Stimulated activated CD8-positive, alpha-beta memory T cell treated with anti-CD3 and anti-CD28 coated beads, Interleukin-12 subunit alpha, Interleukin-12 subunit beta, amount 100 ng/mL, for 24 hours (primary cell): ENCODE results near the gene NABP1.

Experiments
- DNase-seq: peaks from one replicate; pipeline ENCODE4 v3.0.0-alpha.2; 2020; ENCODE audit errors: extremely low read depth

The NABP1 gene

GRCh38 chr2:191680639-191681038, 2.7 kb downstream of the NABP1 start:
- no peak for DNase-seq

- no peak for DNase-seq
These were observed 4.2 kb downstream of the NABP1 start for GRCh38 chr2:191682126-191682525.

- no peak for DNase-seq
These were observed 8.1 kb downstream of the NABP1 start for GRCh38 chr2:191686066-191686465.

- DNase-seq = no peak
These were observed 8.8 kb downstream of the NABP1 start for GRCh38 chr2:191686729-191687128.

GRCh38 chr2:191687867-191688266, 9.9 kb downstream of the NABP1 start:
- no peak for DNase-seq

- DNase-seq = no peak
These were observed 11.2 kb downstream of the NABP1 start for GRCh38 chr2:191688934-191689695.

- no peak for DNase-seq
These were observed 12.4 kb downstream of the NABP1 start for GRCh38 chr2:191690327-191690726.

GRCh38 chr2:191691016-191691735, 13.2 kb downstream of the NABP1 start:
- no peak for DNase-seq

GRCh38 chr2:191691898-191692297, 14.0 kb downstream of the NABP1 start:
- DNase-seq = no peak

GRCh38 chr2:191692502-191693115, 14.7 kb downstream of the NABP1 start:
- DNase-seq = no peak

GRCh38 chr2:191693166-191693565, 15.2 kb downstream of the NABP1 start:
- DNase-seq = no peak

- DNase-seq = no peak
These were observed 15.8 kb downstream of the NABP1 start for GRCh38 chr2:191693778-191694177.

GRCh38 chr2:191696001-191696400, 18.1 kb downstream of the NABP1 start:
- no peak for DNase-seq

GRCh38 chr2:191696966-191697365, 19.0 kb downstream of the NABP1 start:
- DNase-seq = no peak

- DNase-seq = no peak
These were observed 19.9 kb downstream of the NABP1 start for GRCh38 chr2:191697870-191698269.

- DNase-seq = no peak
These were observed 21.5 kb downstream of the NABP1 start for GRCh38 chr2:191699341-191699945.

- DNase-seq = no peak
These were observed 23.1 kb downstream of the NABP1 start for GRCh38 chr2:191701029-191701428.

GRCh38 chr2:191701696-191702095, 23.8 kb downstream of the NABP1 start:
- DNase-seq = no peak

- no peak for DNase-seq
These were observed 25.3 kb downstream of the NABP1 start for GRCh38 chr2:191703079-191703725.

GRCh38 chr2:191705084-191705483, 27.1 kb downstream of the NABP1 start:
- DNase-seq = no peak

GRCh38 chr2:191705701-191706100, 27.8 kb downstream of the NABP1 start:
- no peak for DNase-seq

GRCh38 chr2:191706791-191707190, 28.9 kb downstream of the NABP1 start:
- DNase-seq = no peak
